Measurements from ENCODE around the gene WFDC6. TPM values are rescaled to one million over a fixed set of nuclear protein-coding genes. Genes with fewer than 3 reads are reported as not detected.

WFDC6 gene
- total RNA-seq (ENCODE audit: low replicate concordance), result not detected in 2 replicates

DNA sequence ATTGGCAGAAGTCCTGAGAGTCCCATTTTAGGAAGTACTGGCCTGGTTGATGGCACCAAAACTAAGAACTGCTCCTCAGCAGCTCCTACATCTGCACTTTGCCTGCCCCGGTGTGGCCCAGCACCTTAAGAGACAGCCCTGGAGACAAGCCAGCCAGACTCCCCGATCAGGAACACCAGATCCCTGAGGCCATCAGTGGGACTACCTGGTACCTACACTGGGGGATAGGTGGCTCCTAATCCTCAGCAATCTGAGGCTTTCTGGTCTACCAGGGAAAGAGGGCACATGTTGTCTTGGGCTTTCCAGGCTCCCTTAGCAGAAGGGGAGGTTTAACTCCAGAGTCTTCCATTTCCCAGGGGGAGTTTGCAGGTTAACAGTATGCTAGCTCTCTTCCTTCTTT, at the start of gene WFDC6:
Gene WFDC6, minus strand, starts transcription at position 101 of the 400 bp plus-strand sequence. Its CDS starts 75 bp downstream, at position 26.

DNA sequence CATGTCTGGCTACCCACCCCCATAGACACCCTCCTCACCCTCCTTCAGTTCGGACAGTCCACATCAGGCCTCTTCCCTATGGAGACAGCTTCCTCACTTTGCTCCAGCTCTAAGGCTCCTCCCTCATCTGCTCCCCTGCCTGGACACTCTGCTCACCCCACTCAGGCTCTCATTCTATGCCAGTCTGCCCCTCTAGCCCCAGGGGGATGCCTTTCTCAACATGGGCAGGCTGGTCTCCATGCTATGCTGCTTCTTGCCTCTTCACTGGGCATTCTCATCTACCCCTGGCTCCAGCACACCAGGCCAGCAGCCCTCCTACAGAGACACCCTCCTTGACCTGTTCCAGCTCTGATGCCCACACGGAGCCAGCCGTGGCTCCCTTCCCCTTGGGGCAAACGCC, 39.9 kb upstream of the WFDC6 start, which contains the start of gene WFDC8:
Gene WFDC8, minus strand, starts transcription at position 101 of the 400 bp plus-strand sequence. Its CDS starts 37 bp downstream, at position 64.

DNA sequence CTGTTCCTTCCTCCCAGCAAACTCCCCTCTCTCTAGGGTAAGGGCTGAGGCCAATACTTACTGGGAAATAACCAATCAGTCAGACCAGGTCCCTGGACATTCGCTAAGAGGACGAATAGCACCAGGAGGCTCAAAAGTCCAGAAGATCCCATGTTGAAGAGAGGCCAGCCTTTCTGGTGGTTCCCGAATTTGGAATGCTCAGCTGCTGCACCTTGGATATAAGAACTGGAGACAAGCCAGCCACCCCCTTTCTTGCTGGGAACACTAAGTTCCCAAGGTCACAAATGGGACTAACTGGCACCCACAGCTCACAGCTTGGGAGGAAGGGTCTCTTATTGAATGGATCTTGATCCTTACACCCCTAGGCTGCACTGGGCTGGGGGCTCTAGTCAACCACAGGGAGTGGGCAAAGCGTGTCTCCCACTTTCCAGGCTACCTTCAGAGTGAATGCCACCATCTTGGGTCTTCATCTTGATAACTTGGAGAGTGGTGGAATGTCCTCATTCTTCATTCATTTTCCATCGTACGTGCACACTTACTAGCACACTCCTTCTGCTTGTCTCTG, 8.0 kb upstream of the WFDC6 start, which contains the start of gene EPPIN:
Gene EPPIN, minus strand, starts transcription at position 196 of the 565 bp plus-strand sequence. Its CDS starts 44 bp downstream, at position 152.

DNA sequence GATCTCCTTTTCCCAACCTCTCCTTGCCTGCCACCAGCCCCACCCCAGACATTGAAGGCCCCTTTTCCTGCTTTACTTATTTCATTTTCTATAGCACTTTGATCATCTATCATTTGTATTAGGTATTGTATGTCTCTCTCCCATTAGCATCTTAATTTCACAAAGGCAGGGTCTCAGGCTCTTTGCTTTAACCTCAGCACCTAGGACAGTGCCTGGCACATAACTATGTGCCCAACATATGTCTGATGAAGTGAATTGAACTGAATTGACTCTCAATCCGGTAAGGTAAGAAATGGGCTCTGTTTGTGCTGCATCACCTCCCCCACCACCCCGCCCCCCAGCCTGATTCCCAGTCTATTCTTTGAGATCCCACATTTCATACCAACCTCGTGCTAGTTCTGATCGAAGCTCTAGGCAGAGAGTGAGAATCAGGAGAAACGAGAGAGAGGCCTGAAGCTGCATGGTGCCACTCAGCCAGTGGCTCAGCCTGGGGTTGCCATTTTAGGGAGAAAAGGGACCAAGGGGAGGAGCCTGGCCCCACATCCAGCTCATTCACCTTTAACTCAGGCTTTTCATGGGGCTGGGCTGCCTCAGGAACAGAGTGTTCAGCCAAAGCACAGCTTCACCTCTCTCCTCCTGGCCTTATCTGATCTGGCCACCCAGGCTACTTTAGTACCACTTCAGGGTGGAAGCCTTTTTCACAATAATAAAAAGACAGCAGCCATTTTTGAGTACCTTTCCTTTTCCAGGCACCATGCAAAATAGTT, 24.0 kb downstream of the WFDC6 start, which contains the start of gene SPINT3:
Gene SPINT3, minus strand, starts transcription at position 476 of the 767 bp plus-strand sequence. Its CDS starts 14 bp downstream, at position 462.

Other genes starting within 250 kb of the WFDC6 start
- gene RBPJL, start 232.6 kb downstream of the WFDC6 start, total RNA-seq (ENCODE audit: low replicate concordance), result not detected in 2 replicates
- gene MATN4, start 231.2 kb downstream of the WFDC6 start, total RNA-seq (ENCODE audit: low replicate concordance), result 0.23 TPM in 1 of 2 replicates, not detected in the other
- gene SDC4, start 191.1 kb downstream of the WFDC6 start, total RNA-seq (ENCODE audit: low replicate concordance), result 28.8 and 50.7 TPM in 2 replicates
- 15.5 and 38.7 TPM in 2 replicates for gene SYS1, start 176.3 kb downstream of the WFDC6 start, total RNA-seq (ENCODE audit: low replicate concordance)
- gene TP53TG5, start 161.2 kb downstream of the WFDC6 start, total RNA-seq (ENCODE audit: low replicate concordance), result 0.12 TPM in 1 of 2 replicates, not detected in the other
- 0.83 and 1.1 TPM in 2 replicates for gene DBNDD2, start 131.2 kb downstream of the WFDC6 start, total RNA-seq (ENCODE audit: low replicate concordance)
- gene PIGT, start 123.3 kb downstream of the WFDC6 start, total RNA-seq (ENCODE audit: low replicate concordance), result 16.5 and 23.8 TPM in 2 replicates
- gene WFDC2, start 69.7 kb downstream of the WFDC6 start, total RNA-seq (ENCODE audit: low replicate concordance), result not detected in 2 replicates
- gene SPINT3, start 23.9 kb downstream of the WFDC6 start, total RNA-seq (ENCODE audit: low replicate concordance), result not detected in 2 replicates
- not detected in 2 replicates for gene EPPIN, start 7.9 kb upstream of the WFDC6 start, total RNA-seq (ENCODE audit: low replicate concordance)
- not detected in 2 replicates for gene WFDC8, start 39.8 kb upstream of the WFDC6 start, total RNA-seq (ENCODE audit: low replicate concordance)
- gene WFDC10A, start 90.3 kb upstream of the WFDC6 start, total RNA-seq (ENCODE audit: low replicate concordance), result 0.12 TPM in 1 of 2 replicates, not detected in the other
- gene WFDC9, start 91.8 kb upstream of the WFDC6 start, total RNA-seq (ENCODE audit: low replicate concordance), result not detected in 2 replicates
- not detected in 2 replicates for gene WFDC11, start 130.8 kb upstream of the WFDC6 start, total RNA-seq (ENCODE audit: low replicate concordance)
- not detected in 2 replicates for gene WFDC13, start 162.6 kb upstream of the WFDC6 start, total RNA-seq (ENCODE audit: low replicate concordance)
- gene WFDC10B, start 165.5 kb upstream of the WFDC6 start, total RNA-seq (ENCODE audit: low replicate concordance), result not detected in 2 replicates
- gene SPINT4, start 182.9 kb upstream of the WFDC6 start, total RNA-seq (ENCODE audit: low replicate concordance), result not detected in 2 replicates